ENCODE measurements around the gene DYNC1I1.

Gene DYNC1I1

DNA sequence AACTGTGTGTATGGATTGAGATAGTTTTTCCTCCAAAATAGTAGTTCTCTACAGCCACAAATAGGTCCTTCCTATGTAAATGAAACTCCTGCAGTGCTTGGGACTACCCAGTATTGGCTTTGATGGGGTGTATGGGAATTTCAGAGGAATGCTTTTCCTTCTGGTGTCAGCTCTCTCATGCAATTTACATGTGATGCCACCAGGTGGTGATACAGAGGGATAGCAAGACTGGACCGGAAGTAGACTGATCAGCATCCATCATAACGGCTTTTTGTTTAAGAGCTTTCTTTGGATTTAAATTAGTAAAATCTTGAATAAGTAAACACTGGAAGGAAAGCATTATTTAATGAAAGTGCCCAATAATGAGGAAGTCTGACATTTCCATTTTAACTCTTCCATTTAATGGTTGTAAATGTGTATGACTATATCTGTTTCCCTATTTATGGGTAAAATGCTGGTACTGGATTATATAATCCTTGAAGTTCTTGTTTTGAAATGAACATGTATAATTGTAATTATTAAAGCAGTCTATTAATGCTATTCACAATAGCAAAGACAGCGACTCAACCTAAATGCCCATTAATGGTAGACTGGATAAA is 22.7 kb downstream of the DYNC1I1 start:
- DNase-seq, result no peak

DNA sequence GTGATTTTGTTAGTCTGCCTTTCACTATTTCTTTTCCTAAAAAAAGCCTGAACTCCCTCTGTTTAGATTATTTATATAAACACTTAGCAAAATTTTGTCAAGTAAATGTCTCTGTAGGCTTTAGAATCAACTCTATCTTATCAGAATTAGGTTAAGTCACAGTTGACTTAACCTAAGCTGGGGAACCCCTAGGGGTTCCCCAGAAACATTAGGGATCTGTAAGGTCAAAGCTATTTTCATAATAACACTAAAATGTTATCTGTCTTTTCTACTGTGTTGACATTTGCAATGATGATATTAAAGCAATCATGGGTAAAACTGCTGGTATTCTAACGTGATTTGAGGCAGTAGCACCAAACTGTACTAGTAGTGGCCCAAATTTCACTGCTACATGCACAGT is 24.3 kb downstream of the DYNC1I1 start:
- DNase-seq, result no peak

DNA sequence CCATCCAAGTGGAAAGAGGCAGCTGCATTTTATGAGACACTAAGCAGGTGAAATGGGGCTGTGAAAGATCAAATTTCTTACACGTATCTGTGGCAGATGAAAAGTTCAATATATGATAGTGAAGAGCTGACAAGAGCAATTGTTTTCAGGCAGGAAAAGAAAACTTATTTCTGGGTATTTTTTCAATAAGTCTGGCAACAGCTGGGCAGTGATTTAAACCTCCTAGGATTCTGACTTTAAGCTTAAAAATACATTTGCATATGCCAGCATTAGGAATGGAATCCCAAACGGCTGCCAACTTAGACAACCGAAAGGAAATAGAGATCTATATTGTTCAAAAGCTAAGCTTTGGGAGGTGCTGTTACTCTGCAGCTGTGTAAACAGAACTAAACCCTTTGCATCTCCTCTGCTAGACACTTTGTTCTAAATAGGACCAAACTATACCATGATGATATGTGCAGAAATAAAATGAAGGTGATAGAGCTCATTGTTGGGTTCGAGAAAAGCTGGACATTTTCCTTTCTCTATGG is 26.1 kb downstream of the DYNC1I1 start:
- no peak for DNase-seq

- DNase-seq, result no peak
Measured at GRCh38 chr7:95800787-95801186, 28.4 kb downstream of the DYNC1I1 start.

DNA sequence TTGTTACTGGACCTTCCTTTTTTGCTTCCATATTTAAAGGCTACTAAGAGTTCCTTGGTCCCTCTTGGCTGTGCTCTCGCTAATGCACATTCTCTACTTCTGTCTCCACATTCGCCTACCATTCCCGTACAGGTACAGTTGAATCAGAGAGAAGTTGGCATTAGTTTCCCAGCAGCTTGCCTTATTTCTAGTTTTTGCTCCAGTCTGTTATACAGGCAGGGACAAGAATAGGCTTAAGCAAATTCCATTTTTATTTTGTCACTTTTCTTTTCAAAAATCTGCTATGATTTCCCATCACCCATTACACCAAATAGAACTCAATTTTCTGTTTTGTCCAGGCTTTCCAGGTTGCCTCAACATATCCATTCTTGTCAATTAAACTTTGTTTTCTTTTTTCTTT is 29.9 kb downstream of the DYNC1I1 start:
- no peak for DNase-seq

GRCh38 chr7:95804052-95804451 is 31.7 kb downstream of the DYNC1I1 start:
- no peak for DNase-seq

DNA sequence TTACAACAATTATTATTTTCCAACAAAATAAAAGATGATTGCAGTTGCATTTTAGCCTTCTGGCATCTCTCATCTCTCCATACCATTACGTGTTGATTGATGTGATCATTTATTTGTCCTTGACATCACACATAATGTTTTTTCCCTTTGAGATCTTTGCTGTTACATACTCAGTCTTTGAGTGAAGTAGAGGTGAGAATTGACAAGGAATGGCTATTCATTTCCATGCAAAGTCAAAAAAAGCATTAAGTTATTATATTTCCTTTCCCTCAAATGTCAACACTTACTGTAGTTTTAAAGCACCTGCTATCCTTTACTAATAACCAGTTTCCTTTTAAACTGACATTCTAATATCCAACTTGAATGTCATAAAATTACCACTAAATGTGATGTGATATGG is 33.6 kb downstream of the DYNC1I1 start:
- no peak for DNase-seq

DNA sequence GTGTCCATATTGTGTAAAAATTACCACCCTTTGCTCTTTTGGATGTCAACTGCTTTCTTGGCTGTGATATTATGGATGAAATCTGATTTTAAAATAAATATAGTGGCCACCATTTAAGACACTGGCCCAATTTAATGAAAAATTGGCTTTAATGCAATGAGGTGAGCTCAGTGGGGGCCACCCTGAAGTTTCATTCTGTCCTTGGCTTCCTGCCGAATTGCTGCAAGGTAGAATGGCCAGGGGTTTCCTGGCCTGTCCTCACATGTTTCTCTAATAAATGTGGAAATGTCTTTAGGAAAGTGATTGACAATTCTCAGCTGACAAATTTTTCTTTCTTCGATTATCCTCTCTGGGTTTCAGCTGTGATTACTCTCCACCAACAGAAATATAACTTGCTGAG is 36.0 kb downstream of the DYNC1I1 start:
- DNase-seq, result no peak

DNA sequence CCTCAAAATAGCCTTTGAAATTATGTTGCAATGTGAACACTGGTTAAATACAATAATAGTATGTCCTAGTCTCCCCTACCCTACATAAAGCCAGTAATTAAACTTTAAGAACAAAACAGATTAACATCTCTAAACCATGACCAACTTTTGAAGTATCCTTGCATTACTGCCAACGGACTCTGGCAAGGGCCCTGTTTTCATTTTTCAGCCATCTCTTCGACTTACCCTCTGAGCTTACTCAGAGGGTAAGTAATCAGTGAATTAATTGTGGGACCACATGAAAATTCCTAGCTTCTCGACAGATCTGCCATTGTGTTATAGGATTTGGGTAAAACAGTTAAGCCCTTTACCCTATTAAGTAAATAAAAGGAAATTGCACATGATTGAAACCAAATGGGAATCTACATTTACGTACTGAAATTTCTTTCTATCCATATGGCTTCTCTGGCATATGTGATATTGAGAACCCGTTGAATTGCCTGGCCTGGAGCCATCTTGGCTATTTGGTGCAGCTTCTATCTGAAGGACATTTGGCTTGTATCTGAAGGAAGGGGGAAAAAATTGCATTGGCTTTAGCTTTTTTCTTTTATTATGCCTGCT is 39.6 kb downstream of the DYNC1I1 start:
- peak in 1 of 2 experiments; percentile 27 for DNase-seq

- DNase-seq, result no peak
Measured at GRCh38 chr7:95814721-95815120, 42.4 kb downstream of the DYNC1I1 start.

- no peak for DNase-seq
Measured at GRCh38 chr7:95817866-95818640, 45.7 kb downstream of the DYNC1I1 start.

DNA sequence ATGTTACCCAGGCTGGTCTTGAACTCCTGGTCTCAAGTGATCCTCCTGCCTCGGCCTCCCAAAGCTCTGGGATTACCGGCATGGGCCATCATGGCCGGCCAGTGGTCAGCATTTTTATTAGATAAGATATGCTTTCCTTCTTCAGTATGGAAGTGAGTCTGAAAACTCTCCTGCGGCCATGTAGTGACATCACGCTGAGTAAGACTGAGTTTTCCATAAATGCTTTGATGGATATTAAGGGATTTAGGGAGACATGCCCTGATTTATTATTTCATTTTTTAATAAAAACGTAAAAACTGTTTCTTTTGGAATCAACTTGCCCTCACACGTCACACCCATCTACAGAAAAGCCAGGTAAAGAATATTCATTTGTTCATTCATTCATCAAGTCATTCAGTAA is 48.4 kb downstream of the DYNC1I1 start:
- no peak for DNase-seq

GRCh38 chr7:95822717-95823116 is 50.4 kb downstream of the DYNC1I1 start:
- DNase-seq, result no peak

GRCh38 chr7:95824616-95825015 is 52.3 kb downstream of the DYNC1I1 start:
- DNase-seq, result no peak

DNA sequence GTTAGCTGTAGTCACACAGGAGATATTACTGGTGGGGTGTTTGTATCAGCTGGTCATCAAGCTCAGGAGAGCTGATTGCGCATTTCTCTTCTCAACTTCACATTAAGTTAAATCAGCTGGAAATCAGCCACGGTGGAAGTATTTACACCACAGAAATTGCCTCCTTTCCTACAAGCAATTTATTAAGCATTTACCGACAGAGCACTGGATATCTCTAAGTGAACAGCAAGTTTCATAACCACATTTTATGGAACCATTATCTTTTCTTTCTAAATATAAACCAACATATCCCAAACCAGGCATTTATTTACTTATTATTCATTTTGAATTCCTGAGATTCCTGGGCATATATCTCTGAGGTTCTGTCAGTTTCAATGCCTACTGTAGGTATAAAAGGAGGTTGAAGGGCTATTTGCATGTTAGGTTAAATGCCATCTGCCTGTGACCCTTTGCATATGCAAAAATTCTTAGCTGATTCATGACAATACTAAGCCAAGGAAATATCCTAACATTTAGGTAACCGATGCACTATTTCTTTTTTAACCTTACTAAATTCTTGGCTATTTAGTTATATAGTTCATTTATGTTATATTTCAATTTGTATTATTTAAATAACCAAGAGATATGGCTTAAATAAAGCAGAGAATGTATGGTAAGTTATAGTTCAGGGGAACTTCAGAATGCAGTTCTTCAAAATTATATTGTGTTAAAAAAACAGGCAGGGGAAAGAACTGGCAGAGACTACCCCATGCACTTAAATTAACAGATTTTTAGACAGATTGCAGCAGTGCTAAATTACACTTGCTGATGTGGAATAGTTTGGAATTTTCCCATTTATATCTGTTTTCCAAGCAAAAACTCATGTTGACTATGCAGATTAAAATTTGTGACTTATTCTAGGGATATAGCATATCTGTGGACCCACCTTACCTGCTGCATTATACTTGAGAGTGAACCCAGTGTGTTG is 56.8 kb downstream of the DYNC1I1 start:
- no peak for DNase-seq

DNA sequence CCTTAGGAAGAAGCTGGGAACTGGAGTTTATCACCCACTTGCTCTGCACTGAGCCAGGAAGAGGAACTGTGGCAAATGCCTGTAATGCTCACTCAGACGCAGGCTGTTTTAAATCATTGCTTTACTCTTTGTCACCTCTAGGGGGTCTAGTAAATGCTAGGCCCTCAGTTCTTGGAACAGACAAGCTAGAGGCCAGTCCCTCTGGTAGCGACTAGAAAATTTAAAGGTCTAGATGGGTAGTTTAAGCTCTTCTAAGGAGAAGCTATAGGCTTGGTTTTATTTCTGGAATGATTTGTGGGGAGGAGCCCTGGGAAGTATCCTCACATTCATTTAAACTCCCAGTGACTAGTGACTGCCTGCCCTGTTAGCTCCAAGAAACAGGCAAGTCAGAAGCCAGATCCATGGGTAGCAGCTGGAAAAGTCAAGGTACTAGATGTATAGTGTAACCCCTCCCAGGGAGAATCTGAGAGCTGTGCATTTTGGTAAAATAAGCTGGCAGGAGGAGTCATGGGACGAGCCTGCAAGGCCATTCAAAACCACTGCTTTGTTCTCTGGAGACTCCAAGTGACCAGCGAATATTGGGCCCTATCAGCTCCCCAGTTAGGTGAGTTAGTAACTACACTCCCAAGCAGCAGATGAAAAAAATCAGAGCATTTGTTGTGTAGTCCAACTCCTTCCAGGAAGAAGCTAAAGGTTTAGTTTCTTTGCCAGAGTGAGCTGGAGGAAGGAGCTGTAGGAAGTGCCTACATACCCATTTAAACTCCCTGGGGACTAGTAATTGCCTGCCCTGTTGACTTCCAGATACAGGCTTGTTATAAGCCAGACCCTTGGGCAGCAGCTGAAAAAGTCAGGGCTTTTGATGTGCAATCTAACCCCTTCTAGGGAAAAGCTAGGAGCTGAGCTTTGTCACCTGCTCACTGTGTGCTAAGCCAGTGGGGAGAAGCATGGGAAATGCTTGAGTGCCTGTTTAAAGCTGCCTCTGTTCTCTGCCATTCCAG is 68.9 kb downstream of the DYNC1I1 start:
- DNase-seq, result no peak

DNA sequence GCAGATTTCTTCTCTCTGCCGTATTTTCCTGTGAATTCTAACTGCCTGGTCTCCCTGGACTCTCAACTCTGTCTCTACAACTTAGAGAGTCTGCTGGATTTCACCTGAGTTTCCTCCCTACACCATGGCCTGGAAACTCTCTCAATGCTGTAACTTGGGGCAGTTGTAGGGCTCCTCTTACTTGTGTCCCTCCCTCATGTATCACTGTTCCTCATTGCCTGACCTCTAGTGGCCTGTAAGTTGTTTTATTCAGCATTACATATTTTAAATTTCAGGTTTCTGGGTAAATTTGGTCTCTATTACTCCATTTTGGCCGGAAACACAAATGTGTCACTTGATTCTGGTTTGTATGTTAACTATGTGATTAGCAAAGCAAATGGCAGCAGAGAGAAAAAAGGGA is 70.9 kb downstream of the DYNC1I1 start:
- DNase-seq, result no peak

- no peak for DNase-seq
Measured at GRCh38 chr7:95845007-95845406, 72.7 kb downstream of the DYNC1I1 start.

- no peak for DNase-seq
Measured at GRCh38 chr7:95847061-95847460, 74.7 kb downstream of the DYNC1I1 start.

DNA sequence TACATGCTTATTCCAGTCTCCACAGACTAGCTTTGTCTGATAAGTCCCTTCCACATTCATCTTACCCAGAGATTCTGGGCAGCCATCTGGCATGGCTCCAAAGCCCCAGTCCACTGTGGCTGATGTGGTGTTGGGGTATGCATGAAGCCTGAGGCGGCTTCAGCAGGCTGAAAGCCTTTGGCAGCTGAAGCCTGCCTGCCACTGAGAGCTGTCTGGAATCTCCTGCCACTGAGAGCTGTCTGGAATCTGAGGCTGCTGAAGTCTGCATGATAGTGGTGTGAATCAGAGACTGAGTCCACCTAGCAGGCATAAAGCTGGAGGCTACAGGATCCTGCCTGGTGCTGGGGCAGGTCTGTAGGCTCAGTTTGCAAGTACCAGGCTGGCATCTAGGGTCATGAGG is 87.1 kb downstream of the DYNC1I1 start:
- no peak for DNase-seq

DNA sequence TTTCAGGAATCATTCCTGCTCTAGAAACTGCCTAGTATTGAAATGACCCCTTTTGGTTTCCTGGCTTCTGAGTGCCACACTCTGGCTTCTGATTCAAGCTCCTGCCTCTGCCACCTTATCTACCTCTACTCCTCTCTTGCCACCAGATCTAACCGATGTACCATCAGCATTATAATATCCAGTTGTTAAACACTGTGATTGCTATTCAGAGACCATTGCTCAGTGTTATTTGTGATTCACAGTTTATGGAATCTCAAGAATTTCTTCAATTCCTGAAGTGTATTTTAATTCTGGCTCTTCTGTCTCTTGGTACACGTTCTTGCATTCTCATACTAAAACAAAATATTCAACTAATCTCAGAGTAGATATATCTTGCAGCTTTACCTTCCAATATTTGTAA is 88.7 kb downstream of the DYNC1I1 start:
- no peak for DNase-seq

DNA sequence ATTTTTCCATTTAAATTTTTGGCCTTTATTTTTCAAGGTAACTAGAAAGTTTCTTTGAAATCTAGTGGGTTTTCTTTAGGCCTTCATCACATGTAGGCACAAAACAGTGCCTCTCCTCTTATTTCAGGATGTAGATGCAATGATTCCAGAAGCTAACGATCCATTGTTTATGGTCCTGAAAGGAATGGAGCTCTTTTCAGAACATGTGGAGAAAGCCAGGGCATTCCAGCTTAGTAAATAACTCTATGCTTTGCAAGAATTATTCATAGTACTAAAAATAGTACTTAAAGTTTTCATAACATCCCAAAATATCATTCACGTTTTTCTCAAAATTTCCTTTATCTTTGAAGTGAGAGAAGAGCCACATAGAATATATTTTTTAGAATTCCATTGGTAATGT is 91.3 kb downstream of the DYNC1I1 start:
- no peak for DNase-seq
